K562 (cell line): Measurements from ENCODE around the gene UBE3D. TPM values are rescaled to one million over a fixed set of nuclear protein-coding genes. Genes with fewer than 3 reads are reported as not detected.
A peak's percentile ranks its signal among the peaks of the same experiment; 100 is the strongest.

Experiments used
- ATAC-seq: fragments of 200-7000 bp; cut with Tn5 transposase; 3 replicates; pipeline ENCODE4 v1.9.1; 2020; ENCODE audit warnings: moderate library complexity
- BruUV-seq: library from RNA; stranded (reverse); fragments of 400-500 nt; replicated peaks from 2 replicates; lab custom pipeline; 2021; lab: Mats Ljungman, UMichigan
- CTCF ChIA-PET: fragments of 300-600 bp; formaldehyde crosslinking; extraction: SDS; loops from one replicate; lab custom pipeline; 2021; ENCODE audit warnings: low intra/inter-chr PET ratio; lab: Yijun Ruan, JAX
- POLR2A ChIA-PET: fragments of 300-600, 350-650 bp; sonication (Branson Sonifier 250); formaldehyde crosslinking; extraction: SDS; loops from one replicate; lab custom pipeline; 2021; ENCODE audit warnings: antibody characterized with exemption, inconsistent platforms; lab: Yijun Ruan, JAX
- DNase-seq, 4 experiments: peaks; one replicate each; pipeline versions ENCODE4 v3.0.0 to v3.0.0-alpha.2; 2011 to 2018; ENCODE audit warnings: low spot score in 3 of 4, mixed read lengths in 3 of 4; ENCODE audit errors: extremely low read depth in 1 of 4
- FAIRE-seq: peaks from 2 replicates; lab custom pipeline; 2011; peaks lifted over from hg19 to GRCh38; lab: Jason Lieb, UNC
- H2AFZ ChIP-seq: 2 replicates; pipeline ENCODE4 v1.6.0; 2011; ENCODE audit warnings: low read depth, low read length, control low read depth, inconsistent platforms
- H3K27ac ChIP-seq: fragments of 200-600 bp; 3 replicates; pipeline ENCODE4 v1.8.0; 2011; ENCODE audit warnings: low read depth, mild to moderate bottlenecking, control low read depth, inconsistent platforms, low read length, moderate library complexity, mixed read lengths; ENCODE audit errors: extremely low read depth
- H3K27me3 ChIP-seq, 2 experiments: fragments of 300-600 bp in 1 of 2; 2 replicates in 1 of 2; 3 replicates in 1 of 2; pipeline versions ENCODE4 v1.6.0 to v1.8.0; 2011; ENCODE audit warnings: inconsistent platforms in 2 of 2, low read length in 2 of 2, mild to moderate bottlenecking in 1 of 2, mixed read lengths in 1 of 2, moderate library complexity in 1 of 2; ENCODE audit not compliant: control insufficient read depth in 2 of 2, insufficient read depth in 2 of 2
- H3K36me3 ChIP-seq: fragments of 300-600 bp; 3 replicates; pipeline ENCODE4 v1.8.0; 2011; ENCODE audit warnings: mild to moderate bottlenecking, low read length, inconsistent platforms; ENCODE audit not compliant: control insufficient read depth, insufficient read depth
- H3K4me1 ChIP-seq, 2 experiments: fragments of 200-600 bp in 1 of 2; replicated peaks in 1 of 2; 2 replicates in 1 of 2; 3 replicates in 1 of 2; pipeline versions ENCODE4 v1.5.1 to v1.8.0; 2011; ENCODE audit warnings: inconsistent platforms in 2 of 2, low read length in 2 of 2, mild to moderate bottlenecking in 1 of 2, mixed read lengths in 1 of 2, moderate library complexity in 1 of 2; ENCODE audit not compliant: control insufficient read depth in 2 of 2, insufficient read depth in 2 of 2
- H3K4me2 ChIP-seq: 2 replicates; pipeline ENCODE4 v1.6.1; 2011; ENCODE audit warnings: low read length, control low read depth, inconsistent platforms, mixed read lengths; ENCODE audit not compliant: insufficient read depth
- H3K4me3 ChIP-seq: fragments of 200-600 bp; sonication (generic), shearing (Covaris generic); 2 replicates; pipeline ENCODE4 v1.5.1; 2016; ENCODE audit warnings: control low read depth, inconsistent platforms
- H3K79me2 ChIP-seq: fragments of 200-600 bp; 3 replicates; pipeline ENCODE4 v1.8.0; 2011; ENCODE audit warnings: low read length, inconsistent platforms; ENCODE audit not compliant: control insufficient read depth, insufficient read depth
- H3K9ac ChIP-seq, 2 experiments: 2 replicates each; pipeline versions ENCODE4 v1.6.0 to v1.6.1; 2011; ENCODE audit warnings: low read depth in 2 of 2, low read length in 2 of 2, control low read depth in 1 of 2, inconsistent platforms in 1 of 2, mild to moderate bottlenecking in 1 of 2, mixed read lengths in 1 of 2; ENCODE audit not compliant: insufficient read depth in 1 of 2
- H3K9me1 ChIP-seq: one replicate; pipeline ENCODE4 v1.6.0; 2011; ENCODE audit warnings: inconsistent platforms, mild to moderate bottlenecking, low read length, moderate library complexity; ENCODE audit not compliant: control insufficient read depth, insufficient read depth
- H3K9me3 ChIP-seq: replicated peaks from 2 replicates; pipeline ENCODE4 v1.5.1; 2011; ENCODE audit warnings: low read depth, low read length, inconsistent platforms; ENCODE audit not compliant: control insufficient read depth, insufficient read depth
- H4K20me1 ChIP-seq: replicated peaks from 2 replicates; pipeline ENCODE4 v1.6.1; 2011; ENCODE audit warnings: low read length, inconsistent platforms, mixed read lengths; ENCODE audit not compliant: control insufficient read depth, insufficient read depth
- CREM ChIP-seq: IDR thresholded peaks from 2 replicates; pipeline ENCODE4 v1.6.1; 2014; ENCODE audit warnings: antibody characterized with exemption, low read depth
- FOSL1 ChIP-seq: fragments of 200-800 bp; sonication (Bioruptor generic); conservative IDR thresholded peaks from 2 replicates; pipeline ENCODE4 v1.6.1; 2016; ENCODE audit warnings: missing genetic modification characterization, missing compliant biosample characterization
- HNRNPLL ChIP-seq: fragments of 200-400 bp; formaldehyde crosslinking; IDR thresholded peaks from 2 replicates; pipeline ENCODE4 v1.6.1; 2017; ENCODE audit warnings: low read length, low read depth, mild to moderate bottlenecking; ENCODE audit not compliant: poor library complexity, severe bottlenecking
- NR4A1 ChIP-seq, 2 experiments: fragments of 250-450 bp in 1 of 2; fragments of 450-650 bp in 1 of 2; sonication (Bioruptor Pico) in 1 of 2; IDR thresholded peaks; 2 replicates each; pipeline versions ENCODE4 v1.4.0 to v1.6.1; 2016 to 2020; ENCODE audit warnings: mild to moderate bottlenecking in 2 of 2, missing compliant biosample characterization in 1 of 2, missing genetic modification characterization in 1 of 2, moderate library complexity in 1 of 2
- POLR2AphosphoS5 ChIP-seq: IDR thresholded peaks from 2 replicates; pipeline ENCODE4 v1.6.1; 2011; ENCODE audit warnings: mild to moderate bottlenecking, low read depth, low read length, moderate library complexity; ENCODE audit not compliant: control insufficient read depth, insufficient read depth
- ZBTB40 ChIP-seq, 2 experiments: fragments of 450-650 bp in 1 of 2; sonication (generic) in 1 of 2; formaldehyde crosslinking in 1 of 2; IDR thresholded peaks; 2 replicates each; pipeline versions ENCODE4 v1.7.1 to v1.9.0; 2016 to 2022; ENCODE audit warnings: inconsistent platforms in 1 of 2, mild to moderate bottlenecking in 1 of 2, missing genetic modification reagents in 1 of 2
- ZNF644 ChIP-seq: fragments of 200-800 bp; sonication (Bioruptor generic); IDR thresholded peaks from 2 replicates; pipeline ENCODE4 v1.6.1; 2016; ENCODE audit warnings: low read depth, missing genetic modification characterization, missing compliant biosample characterization
- ZNF740 ChIP-seq, 3 experiments: fragments of 200-800 bp in 1 of 3; sonication (Bioruptor generic) in 1 of 3; sonication (generic) in 1 of 3; formaldehyde crosslinking in 1 of 3; IDR thresholded peaks; 2 replicates each; pipeline versions ENCODE4 v1.6.1 to v1.8.0; 2016 to 2022; ENCODE audit warnings: mild to moderate bottlenecking in 2 of 3, missing compliant biosample characterization in 2 of 3, missing genetic modification characterization in 2 of 3, missing genetic modification reagents in 1 of 3
- WGBS: fragments of 100-300 bp; shearing (Covaris generic); methylation state at CpG from one replicate; pipeline ENCODE4 v1.1.6; 2016; ENCODE audit warnings: low coverage, mixed read lengths; ENCODE audit not compliant: insufficient coverage; ENCODE audit errors: missing lambda C conversion rate; 5-methylcytosine and 5-hydroxymethylcytosine counted together
- in situ Hi-C: fragments of 300-500 bp; cut with MboI; formaldehyde crosslinking; loops from 4 replicates; pipeline ENCODE4 v1.15.0; 2018; ENCODE audit warnings: inconsistent platforms, mixed read lengths
- intact Hi-C: fragments of 100-400 bp; cut with micrococcal nuclease; formaldehyde crosslinking; loops from 2 replicates; pipeline ENCODE4 v1.14.2; 2022
- polyA plus RNA-seq, 8 experiments: library from polyadenylated mRNA; depleted of rRNA in 4 of 8; stranded (reverse) in 5 of 8; unstranded in 3 of 8; fragments of >200 nt; fragmentation: Nextera tagmentation in 2 of 8; fragmentation: Illumina TruSeq in 1 of 8; extraction: Ambion mirVana in 2 of 8; extraction: Trizol in 1 of 8; gene quantifications; 2 replicates each; pipeline versions ENCODE4 v1.2.1 to v1.2.3, GENCODE V29; 2011 to 2014; ENCODE audit warnings: inconsistent platforms in 1 of 8, missing spikeins in 1 of 8
- total RNA-seq, 7 experiments: library from RNA; depleted of rRNA in 6 of 7; stranded (reverse); fragments of >200 nt in 6 of 7; fragmentation: Illumina TruSeq in 2 of 7; extraction: Trizol in 2 of 7; gene quantifications; 2 replicates each; pipeline versions ENCODE4 v1.2.1 to v1.2.3, GENCODE V29; 2011 to 2021; ENCODE audit warnings: low replicate concordance in 1 of 7

UBE3D gene
- total and polyA plus RNA-seq, 9 of the 15 experiments (the other 6 are each of a cell fraction or from before 2014, with no cell fraction given) = 9.4 to 17.6 (median 11.9) TPM

- in situ Hi-C loops = no loop called here
- CTCF ChIA-PET = interaction anchor here (0.6 kb wide), 1 partner anchor 45 kb away, joined by 3 read pairs; no protein-coding TSS in a partner anchor
- WGBS = 3% methylated on average over 9 of the region's 9 CpGs
- FAIRE-seq (peak; percentile 85), DNase-seq (peak; percentile 35 to 82 (median 48)), ATAC-seq (peak; percentile 84)
- Histone ChIP-seq H2AFZ (peak overlapping the region; percentile 77), H3K4me1 (peaks cover 13 to 23% of the 10 kb centered on the region in 2 experiments; a peak in 4 of 5 replicates), H3K27me3 (no peaks in the 10 kb centered on the region), H3K9ac (peak overlapping the region in 1 of 2 experiments; percentile 60; a peak in 2 of 4 replicates), H3K27ac (peak overlapping the region; percentile 94), H3K4me3 (no peak overlapping the region), H3K9me3 (no peaks in the 10 kb centered on the region), H3K9me1 (no peaks in the 10 kb centered on the region), H3K79me2 (no peaks in the 10 kb centered on the region), H3K36me3 (peaks cover 6% of the 10 kb centered on the region; the same call in 1 of the 3 replicates), H4K20me1 (no peaks in the 10 kb centered on the region), H3K4me2 (peak overlapping the region; percentile 49)
- no TSS peak for BruUV-seq
- POLR2A ChIA-PET = interaction anchor here (0.7 kb wide), 1 partner anchor 10 kb away, joined by 4 read pairs; no protein-coding TSS in a partner anchor
- intact Hi-C loops = no loop called here
- 0 out of 2 replicates have a peak, but pooled peaks have one; percentile 39 for TF ChIP-seq ZNF644 (tag)
- no peak for TF ChIP-seq ZBTB40 (IDR thresholded peaks at IDR 0.05)
- no peak for TF ChIP-seq ZBTB40 (CRISPR knock-in tag; IDR thresholded peaks at IDR 0.05)
- TF ChIP-seq CREM = 0 out of 2 replicates have a peak, but pooled peaks have one; percentile 27
- peak; percentile 94 for TF ChIP-seq ZNF740 (CRISPR knock-in tag; IDR thresholded peaks at IDR 0.05)
- peak in 1 of 2 experiments; percentile 71; a peak in 1 of 4 replicates for TF ChIP-seq ZNF740 (tag; IDR thresholded peaks at IDR 0.05)
- peak; percentile 53; the same call in 1 of the 2 replicates for TF ChIP-seq POLR2AphosphoS5
- peak; percentile 29; the same call in 1 of the 2 replicates for TF ChIP-seq FOSL1
- no peak for TF ChIP-seq HNRNPLL
- TF ChIP-seq NR4A1 (CRISPR knock-in tag; IDR thresholded peaks at IDR 0.05) = no peak
- peak; percentile 21; the same call in 1 of the 2 replicates for TF ChIP-seq NR4A1 (tag; IDR thresholded peaks at IDR 0.05)
Observed at GRCh38 chr6:82893889-82894652, 171.6 kb downstream of the UBE3D start.
